H1 (cell line): Measurements from ENCODE around the gene PDE5A. TPM values are rescaled to one million over a fixed set of nuclear protein-coding genes. Genes with fewer than 3 reads are reported as not detected.

Experiments
- BCL11A ChIP-seq, 2 experiments: IDR thresholded peaks; one replicate each; pipeline ENCODE4 v1.6.1; 2011; ENCODE audit warnings: low read depth in 2 of 2, low read length in 2 of 2, mild to moderate bottlenecking in 2 of 2
- CHD1 ChIP-seq: IDR thresholded peaks from 2 replicates; pipeline ENCODE4 v1.6.1; 2012; ENCODE audit warnings: low read depth, low read length, improper control_type of control experiment
- CHD2 ChIP-seq: IDR thresholded peaks from 2 replicates; pipeline ENCODE4 v1.6.1; 2012; ENCODE audit warnings: low read length, improper control_type of control experiment
- CTBP2 ChIP-seq: IDR thresholded peaks from 2 replicates; pipeline ENCODE4 v1.7.0; 2011; ENCODE audit warnings: borderline replicate concordance, mild to moderate bottlenecking, moderate library complexity, mixed read lengths, low read length; ENCODE audit not compliant: insufficient read depth, insufficient read length
- CTCF ChIP-seq, 3 experiments: IDR thresholded peaks; 1 replicate in 2 of 3; 2 replicates in 1 of 3; pipeline versions ENCODE4 v1.5.1 to v1.6.1; 2011; ENCODE audit warnings: low read length in 3 of 3, mild to moderate bottlenecking in 3 of 3, inconsistent platforms in 2 of 3, low read depth in 1 of 3, moderate library complexity in 1 of 3; ENCODE audit not compliant: insufficient read depth in 1 of 3; ENCODE audit errors: control extremely low read depth in 1 of 3
- E2F6 ChIP-seq: IDR thresholded peaks from 2 replicates; pipeline ENCODE4 v1.6.1; 2012; ENCODE audit warnings: inconsistent platforms
- EGR1 ChIP-seq: IDR thresholded peaks from 2 replicates; pipeline ENCODE4 v1.6.1; 2011; ENCODE audit warnings: low read depth, low read length, borderline replicate concordance
- EZH2 ChIP-seq: fragments of 200-600 bp; sonication (generic); IDR thresholded peaks from 2 replicates; pipeline ENCODE4 v1.7.1; 2012; ENCODE audit warnings: low read depth, mild to moderate bottlenecking, moderate library complexity, low read length, inconsistent platforms; ENCODE audit not compliant: severe bottlenecking
- HDAC2 ChIP-seq, 2 experiments: fragments of 300-600 bp in 1 of 2; sonication (generic) in 1 of 2; IDR thresholded peaks; 2 replicates each; pipeline ENCODE4 v1.6.1; 2011 to 2012; ENCODE audit warnings: low read depth in 2 of 2, low read length in 2 of 2, mild to moderate bottlenecking in 2 of 2, moderate library complexity in 2 of 2, borderline replicate concordance in 1 of 2, inconsistent platforms in 1 of 2
- JUN ChIP-seq: IDR thresholded peaks from 2 replicates; pipeline ENCODE4 v1.6.1; 2011; ENCODE audit warnings: low read depth, mild to moderate bottlenecking, improper control_type of control experiment, low read length
- KDM5A ChIP-seq: fragments of 200-600 bp; IDR thresholded peaks from 2 replicates; pipeline ENCODE4 v1.7.1; 2012; ENCODE audit warnings: mild to moderate bottlenecking, low read length, inconsistent platforms, mixed read lengths
- NRF1 ChIP-seq: IDR thresholded peaks from 2 replicates; pipeline ENCODE4 v1.6.1; 2011; ENCODE audit warnings: mild to moderate bottlenecking, low read depth, low read length, improper control_type of control experiment
- RAD21 ChIP-seq, 2 experiments: IDR thresholded peaks in 1 of 2; conservative IDR thresholded peaks in 1 of 2; 2 replicates each; pipeline ENCODE4 v1.6.1; 2011; ENCODE audit warnings: low read depth in 2 of 2, low read length in 2 of 2, improper control_type of control experiment in 1 of 2, inconsistent platforms in 1 of 2, mild to moderate bottlenecking in 1 of 2, moderate library complexity in 1 of 2
- RFX5 ChIP-seq: IDR thresholded peaks from 2 replicates; pipeline ENCODE4 v1.6.1; 2011; ENCODE audit warnings: low read depth, low read length, improper control_type of control experiment, borderline replicate concordance
- SIX5 ChIP-seq: IDR thresholded peaks from 2 replicates; pipeline ENCODE4 v1.6.1; 2011; ENCODE audit warnings: mild to moderate bottlenecking, low read depth, low read length
- ZNF274 ChIP-seq: IDR thresholded peaks from 2 replicates; pipeline ENCODE4 v1.7.0; 2012; ENCODE audit warnings: low read length, borderline replicate concordance; ENCODE audit errors: extremely low read depth
- polyA plus RNA-seq, 7 experiments: library from polyadenylated mRNA; depleted of rRNA in 3 of 7; stranded (reverse) in 5 of 7; unstranded in 2 of 7; fragments of >200 nt in 5 of 7; fragments of 200-250 nt in 2 of 7; gene quantifications; 1 replicate in 5 of 7; 2 replicates in 1 of 7; 4 replicates in 1 of 7; pipeline versions ENCODE4 v1.2.1 to v1.2.3, GENCODE V29; 2011 to 2013; ENCODE audit warnings: missing spikeins in 2 of 7, mixed read lengths in 2 of 7
- total RNA-seq: library from RNA; stranded (reverse); fragmentation: NEBNext Ultra II Directional; extraction: Animal tissue kit (Norgen Biotek cat#: 25700); gene quantifications from 2 replicates; pipeline ENCODE4 v1.2.1, GENCODE V29; 2021
- TF ChIP-seq, protein P1 (sequence below): IDR thresholded peaks from 2 replicates; pipeline ENCODE4 v1.6.1; 2012; ENCODE audit warnings: low read length, inconsistent platforms

PDE5A gene
- total and polyA plus RNA-seq, 2 of the 8 experiments (the other 6 are each of a cell fraction or from before 2014, with no cell fraction given): 5.6 to 32.4 TPM

GRCh38 chr4:119627267-119628255 is 1.0 kb downstream of the PDE5A start (continued):
- TF ChIP-seq ZNF274: no peak
- no peak for TF ChIP-seq EZH2
- TF ChIP-seq CHD2: no peak
- TF ChIP-seq HDAC2 (IDR thresholded peaks at IDR 0.05; ENCODE audit: borderline replicate concordance in 1 of 2, low read depth in 2 of 2, low read length in 2 of 2): no peak
- TF ChIP-seq, protein P1, sequence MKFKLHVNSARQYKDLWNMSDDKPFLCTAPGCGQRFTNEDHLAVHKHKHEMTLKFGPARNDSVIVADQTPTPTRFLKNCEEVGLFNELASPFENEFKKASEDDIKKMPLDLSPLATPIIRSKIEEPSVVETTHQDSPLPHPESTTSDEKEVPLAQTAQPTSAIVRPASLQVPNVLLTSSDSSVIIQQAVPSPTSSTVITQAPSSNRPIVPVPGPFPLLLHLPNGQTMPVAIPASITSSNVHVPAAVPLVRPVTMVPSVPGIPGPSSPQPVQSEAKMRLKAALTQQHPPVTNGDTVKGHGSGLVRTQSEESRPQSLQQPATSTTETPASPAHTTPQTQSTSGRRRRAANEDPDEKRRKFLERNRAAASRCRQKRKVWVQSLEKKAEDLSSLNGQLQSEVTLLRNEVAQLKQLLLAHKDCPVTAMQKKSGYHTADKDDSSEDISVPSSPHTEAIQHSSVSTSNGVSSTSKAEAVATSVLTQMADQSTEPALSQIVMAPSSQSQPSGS: no peak
- TF ChIP-seq E2F6: peak; percentile 41; the same call in 1 of the 2 replicates
- TF ChIP-seq JUN: no peak
- no peak for TF ChIP-seq CHD1
- no peak for TF ChIP-seq EGR1
- TF ChIP-seq RAD21 (IDR thresholded peaks at IDR 0.05 in 1 of 2, conservative IDR thresholded peaks at IDR 0.05 in 1 of 2; ENCODE audit: low read depth in 2 of 2, low read length in 2 of 2): peak; percentile 28 to 65
- TF ChIP-seq NRF1: no peak
- peak; percentile 21 for TF ChIP-seq CTBP2
- no peak for TF ChIP-seq BCL11A (IDR thresholded peaks at IDR 0.05; ENCODE audit: low read depth in 2 of 2, low read length in 2 of 2)
- no peak for TF ChIP-seq KDM5A
- TF ChIP-seq RFX5: no peak
- TF ChIP-seq SIX5: no peak
- TF ChIP-seq CTCF (IDR thresholded peaks at IDR 0.05; ENCODE audit: control extremely low read depth in 1 of 3, insufficient read depth in 1 of 3, low read depth in 1 of 3, low read length in 3 of 3): peak; percentile 60 to 76 (median 69)
